GM20000 (cell line): Measurements from ENCODE around the gene ENTPD2.

Experiments
- DNase-seq: peaks from one replicate; pipeline ENCODE4 v3.0.0; 2012; ENCODE audit warnings: low spot score
- CTCF ChIP-seq: IDR thresholded peaks from 2 replicates; pipeline ENCODE4 v1.5.1; 2012; ENCODE audit warnings: mild to moderate bottlenecking, control low read depth; ENCODE audit errors: extremely low read depth, missing control alignments

The ENTPD2 gene

GRCh38 chr9:137044502-137045177 is 9.2 kb downstream of the ENTPD2 start:
- TF ChIP-seq CTCF = no peak
- no peak for DNase-seq

DNA sequence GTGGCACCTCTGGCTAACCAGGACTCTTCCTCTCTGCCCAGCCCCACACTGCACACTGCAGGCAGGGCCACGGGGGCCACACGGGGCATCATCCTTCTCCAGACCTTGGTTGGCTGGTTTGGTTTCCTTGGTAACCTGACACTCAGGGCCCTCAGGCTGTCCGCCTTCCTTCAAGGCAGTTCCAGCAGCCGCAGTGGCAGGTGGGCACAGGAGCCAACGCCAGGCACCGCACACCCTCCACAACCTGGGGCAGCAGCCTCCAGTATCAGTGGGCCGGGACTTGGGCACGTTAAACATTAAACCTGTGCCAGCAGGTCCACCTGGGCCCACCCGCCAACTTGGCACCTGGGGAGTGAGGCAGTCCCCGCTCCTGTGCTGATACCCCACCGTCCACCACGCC is 9.8 kb downstream of the ENTPD2 start:
- DNase-seq = no peak

GRCh38 chr9:137042751-137043727 is 10.8 kb downstream of the ENTPD2 start:
- DNase-seq = no peak
- TF ChIP-seq CTCF = no peak

More for the DNA sequence above, 9.8 kb downstream of the ENTPD2 start:
- no peak for TF ChIP-seq CTCF

GRCh38 chr9:137041124-137041523 is 12.7 kb downstream of the ENTPD2 start:
- TF ChIP-seq CTCF = no peak
- DNase-seq = no peak

GRCh38 chr9:137040568-137040967 is 13.3 kb downstream of the ENTPD2 start:
- TF ChIP-seq CTCF = no peak
- no peak for DNase-seq

- no peak for DNase-seq
- TF ChIP-seq CTCF = no peak
These were observed 14.1 kb downstream of the ENTPD2 start for GRCh38 chr9:137039611-137040366.

DNA sequence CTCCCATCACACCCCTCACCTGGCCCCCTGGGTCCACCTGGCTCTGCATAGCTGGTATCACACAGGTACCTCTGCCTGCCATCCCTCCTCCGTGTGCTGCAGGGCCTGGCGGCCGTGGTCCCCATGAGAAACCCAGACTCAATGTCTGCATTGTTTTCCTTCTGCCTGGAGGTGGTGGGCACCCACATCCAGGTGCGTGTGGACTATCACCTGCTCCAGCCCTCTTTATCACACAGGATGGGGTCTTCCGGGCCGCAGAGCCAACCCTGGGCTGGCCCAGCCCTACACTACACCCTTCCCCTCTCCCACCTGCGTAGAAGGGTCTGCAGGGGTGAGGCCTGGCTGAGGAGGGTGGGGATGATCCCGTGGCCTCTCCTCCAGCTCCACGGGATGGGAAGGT is 14.9 kb downstream of the ENTPD2 start:
- no peak for TF ChIP-seq CTCF
- no peak for DNase-seq
